K562 (cell line): ENCODE measurements around the gene SEMA3G. TPM values are rescaled to one million over a fixed set of nuclear protein-coding genes. Genes with fewer than 3 reads are reported as not detected.

Experiments
- GATAD2A ChIP-seq: fragments of 450-650 bp; IDR thresholded peaks from 2 replicates; pipeline ENCODE4 v1.6.1; 2017
- ZNF785 ChIP-seq: fragments of 250-450 bp; sonication (Bioruptor Pico); IDR thresholded peaks from 2 replicates; pipeline ENCODE4 v1.4.0; 2020; ENCODE audit warnings: mild to moderate bottlenecking
- polyA plus RNA-seq, 8 experiments: library from polyadenylated mRNA; depleted of rRNA in 4 of 8; stranded (reverse) in 5 of 8; unstranded in 3 of 8; fragments of >200 nt; fragmentation: Nextera tagmentation in 2 of 8; fragmentation: Illumina TruSeq in 1 of 8; extraction: Ambion mirVana in 2 of 8; extraction: Trizol in 1 of 8; gene quantifications; 2 replicates each; pipeline versions ENCODE4 v1.2.1 to v1.2.3, GENCODE V29; 2011 to 2014; ENCODE audit warnings: inconsistent platforms in 1 of 8, missing spikeins in 1 of 8
- total RNA-seq, 7 experiments: library from RNA; depleted of rRNA in 6 of 7; stranded (reverse); fragments of >200 nt in 6 of 7; fragmentation: Illumina TruSeq in 2 of 7; extraction: Trizol in 2 of 7; gene quantifications; 2 replicates each; pipeline versions ENCODE4 v1.2.1 to v1.2.3, GENCODE V29; 2011 to 2021; ENCODE audit warnings: low replicate concordance in 1 of 7
- TF ChIP-seq, protein P1 (sequence below): fragments of 200-600 bp; sonication (generic); IDR thresholded peaks from one replicate; pipeline ENCODE4 v1.6.1; 2012; ENCODE audit warnings: mild to moderate bottlenecking, low read depth, low read length, inconsistent platforms

The SEMA3G gene
- total and polyA plus RNA-seq, 9 of the 15 experiments (the other 6 are each of a cell fraction or from before 2014, with no cell fraction given): 0.04 to 0.07 (median 0.05) TPM; not detected in 6

DNA sequence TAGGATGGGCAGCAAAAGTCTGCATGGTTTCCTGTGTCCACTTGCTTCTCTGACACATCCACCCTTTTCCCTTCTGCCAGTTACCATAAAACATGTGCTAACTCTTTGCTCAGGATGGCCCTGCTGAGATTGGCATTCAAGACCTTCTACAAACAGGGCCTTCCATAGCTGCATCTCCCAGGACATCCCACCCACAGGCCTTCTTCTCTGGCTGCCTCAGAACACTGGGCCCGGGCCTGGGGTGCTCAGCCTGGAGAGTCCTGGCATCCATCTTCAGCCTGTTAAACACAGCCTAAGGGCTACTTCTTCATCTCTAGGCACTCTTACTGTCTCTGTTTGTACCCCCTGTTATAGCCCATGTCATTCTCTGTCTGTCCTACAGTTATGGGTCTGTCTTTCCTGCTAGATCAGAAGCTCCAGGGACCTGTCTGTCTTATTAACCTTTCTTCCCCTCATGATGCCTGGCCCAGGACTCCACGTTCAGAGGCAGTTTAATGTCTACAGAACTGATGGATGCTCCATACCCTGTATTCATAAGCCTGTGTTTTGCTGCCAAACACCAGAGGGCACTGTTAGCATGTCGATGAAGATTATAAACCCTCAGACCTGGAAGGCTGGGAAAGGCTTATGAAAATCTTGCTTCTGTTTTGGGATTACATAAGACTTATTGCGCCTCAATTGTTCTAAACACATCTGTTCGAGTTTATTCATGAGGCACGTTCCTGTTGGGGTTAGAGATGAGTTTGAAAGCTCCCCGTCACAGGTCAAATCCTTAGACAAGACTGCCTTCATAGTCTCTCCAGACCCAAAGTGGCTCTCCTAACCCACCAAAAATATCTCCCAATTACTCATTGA lies 16.5 kb downstream of the SEMA3G start (continued):
- TF ChIP-seq, protein P1, sequence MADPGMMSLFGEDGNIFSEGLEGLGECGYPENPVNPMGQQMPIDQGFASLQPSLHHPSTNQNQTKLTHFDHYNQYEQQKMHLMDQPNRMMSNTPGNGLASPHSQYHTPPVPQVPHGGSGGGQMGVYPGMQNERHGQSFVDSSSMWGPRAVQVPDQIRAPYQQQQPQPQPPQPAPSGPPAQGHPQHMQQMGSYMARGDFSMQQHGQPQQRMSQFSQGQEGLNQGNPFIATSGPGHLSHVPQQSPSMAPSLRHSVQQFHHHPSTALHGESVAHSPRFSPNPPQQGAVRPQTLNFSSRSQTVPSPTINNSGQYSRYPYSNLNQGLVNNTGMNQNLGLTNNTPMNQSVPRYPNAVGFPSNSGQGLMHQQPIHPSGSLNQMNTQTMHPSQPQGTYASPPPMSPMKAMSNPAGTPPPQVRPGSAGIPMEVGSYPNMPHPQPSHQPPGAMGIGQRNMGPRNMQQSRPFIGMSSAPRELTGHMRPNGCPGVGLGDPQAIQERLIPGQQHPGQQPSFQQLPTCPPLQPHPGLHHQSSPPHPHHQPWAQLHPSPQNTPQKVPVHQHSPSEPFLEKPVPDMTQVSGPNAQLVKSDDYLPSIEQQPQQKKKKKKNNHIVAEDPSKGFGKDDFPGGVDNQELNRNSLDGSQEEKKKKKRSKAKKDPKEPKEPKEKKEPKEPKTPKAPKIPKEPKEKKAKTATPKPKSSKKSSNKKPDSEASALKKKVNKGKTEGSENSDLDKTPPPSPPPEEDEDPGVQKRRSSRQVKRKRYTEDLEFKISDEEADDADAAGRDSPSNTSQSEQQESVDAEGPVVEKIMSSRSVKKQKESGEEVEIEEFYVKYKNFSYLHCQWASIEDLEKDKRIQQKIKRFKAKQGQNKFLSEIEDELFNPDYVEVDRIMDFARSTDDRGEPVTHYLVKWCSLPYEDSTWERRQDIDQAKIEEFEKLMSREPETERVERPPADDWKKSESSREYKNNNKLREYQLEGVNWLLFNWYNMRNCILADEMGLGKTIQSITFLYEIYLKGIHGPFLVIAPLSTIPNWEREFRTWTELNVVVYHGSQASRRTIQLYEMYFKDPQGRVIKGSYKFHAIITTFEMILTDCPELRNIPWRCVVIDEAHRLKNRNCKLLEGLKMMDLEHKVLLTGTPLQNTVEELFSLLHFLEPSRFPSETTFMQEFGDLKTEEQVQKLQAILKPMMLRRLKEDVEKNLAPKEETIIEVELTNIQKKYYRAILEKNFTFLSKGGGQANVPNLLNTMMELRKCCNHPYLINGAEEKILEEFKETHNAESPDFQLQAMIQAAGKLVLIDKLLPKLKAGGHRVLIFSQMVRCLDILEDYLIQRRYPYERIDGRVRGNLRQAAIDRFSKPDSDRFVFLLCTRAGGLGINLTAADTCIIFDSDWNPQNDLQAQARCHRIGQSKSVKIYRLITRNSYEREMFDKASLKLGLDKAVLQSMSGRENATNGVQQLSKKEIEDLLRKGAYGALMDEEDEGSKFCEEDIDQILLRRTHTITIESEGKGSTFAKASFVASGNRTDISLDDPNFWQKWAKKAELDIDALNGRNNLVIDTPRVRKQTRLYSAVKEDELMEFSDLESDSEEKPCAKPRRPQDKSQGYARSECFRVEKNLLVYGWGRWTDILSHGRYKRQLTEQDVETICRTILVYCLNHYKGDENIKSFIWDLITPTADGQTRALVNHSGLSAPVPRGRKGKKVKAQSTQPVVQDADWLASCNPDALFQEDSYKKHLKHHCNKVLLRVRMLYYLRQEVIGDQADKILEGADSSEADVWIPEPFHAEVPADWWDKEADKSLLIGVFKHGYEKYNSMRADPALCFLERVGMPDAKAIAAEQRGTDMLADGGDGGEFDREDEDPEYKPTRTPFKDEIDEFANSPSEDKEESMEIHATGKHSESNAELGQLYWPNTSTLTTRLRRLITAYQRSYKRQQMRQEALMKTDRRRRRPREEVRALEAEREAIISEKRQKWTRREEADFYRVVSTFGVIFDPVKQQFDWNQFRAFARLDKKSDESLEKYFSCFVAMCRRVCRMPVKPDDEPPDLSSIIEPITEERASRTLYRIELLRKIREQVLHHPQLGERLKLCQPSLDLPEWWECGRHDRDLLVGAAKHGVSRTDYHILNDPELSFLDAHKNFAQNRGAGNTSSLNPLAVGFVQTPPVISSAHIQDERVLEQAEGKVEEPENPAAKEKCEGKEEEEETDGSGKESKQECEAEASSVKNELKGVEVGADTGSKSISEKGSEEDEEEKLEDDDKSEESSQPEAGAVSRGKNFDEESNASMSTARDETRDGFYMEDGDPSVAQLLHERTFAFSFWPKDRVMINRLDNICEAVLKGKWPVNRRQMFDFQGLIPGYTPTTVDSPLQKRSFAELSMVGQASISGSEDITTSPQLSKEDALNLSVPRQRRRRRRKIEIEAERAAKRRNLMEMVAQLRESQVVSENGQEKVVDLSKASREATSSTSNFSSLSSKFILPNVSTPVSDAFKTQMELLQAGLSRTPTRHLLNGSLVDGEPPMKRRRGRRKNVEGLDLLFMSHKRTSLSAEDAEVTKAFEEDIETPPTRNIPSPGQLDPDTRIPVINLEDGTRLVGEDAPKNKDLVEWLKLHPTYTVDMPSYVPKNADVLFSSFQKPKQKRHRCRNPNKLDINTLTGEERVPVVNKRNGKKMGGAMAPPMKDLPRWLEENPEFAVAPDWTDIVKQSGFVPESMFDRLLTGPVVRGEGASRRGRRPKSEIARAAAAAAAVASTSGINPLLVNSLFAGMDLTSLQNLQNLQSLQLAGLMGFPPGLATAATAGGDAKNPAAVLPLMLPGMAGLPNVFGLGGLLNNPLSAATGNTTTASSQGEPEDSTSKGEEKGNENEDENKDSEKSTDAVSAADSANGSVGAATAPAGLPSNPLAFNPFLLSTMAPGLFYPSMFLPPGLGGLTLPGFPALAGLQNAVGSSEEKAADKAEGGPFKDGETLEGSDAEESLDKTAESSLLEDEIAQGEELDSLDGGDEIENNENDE: no peak
- TF ChIP-seq GATAD2A: no peak
- TF ChIP-seq ZNF785 (CRISPR knock-in tag): no peak
